OCI-LY3 (cell line): ENCODE results near the gene MORC2.

Source experiments
- EZH2phosphoT487 ChIP-seq: fragments of 200-600 bp; shearing (Covaris generic); IDR thresholded peaks from 2 replicates; pipeline ENCODE4 v1.6.1; 2018; ENCODE audit warnings: antibody characterized with exemption, mixed run types, low read depth
- TF ChIP-seq, protein P1 (sequence below): fragments of 200-600, 300-600 bp; sonication (generic); IDR thresholded peaks from 2 replicates; pipeline ENCODE4 v1.5.1; 2014; ENCODE audit warnings: antibody characterized with exemption, low read length, low read depth

DNA sequence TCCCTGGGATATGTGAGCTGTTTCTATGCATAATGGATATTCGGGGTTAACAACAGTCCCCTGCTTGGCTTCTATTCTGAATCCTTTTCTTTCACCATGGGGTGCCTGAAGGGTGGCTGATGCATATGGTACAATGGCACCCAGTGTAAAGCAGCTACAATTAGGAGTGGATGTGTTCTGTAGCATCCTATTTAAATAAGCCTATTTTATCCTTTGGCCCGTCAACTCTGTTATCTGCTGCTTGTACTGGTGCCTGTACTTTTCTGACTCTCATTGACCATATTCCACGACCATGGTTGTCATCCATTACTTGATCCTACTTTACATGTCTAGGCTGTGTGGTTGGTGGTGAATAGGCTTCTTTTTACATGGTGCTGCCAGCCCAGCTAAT lies 1.8 kb upstream of the MORC2 start:
- TF ChIP-seq, protein P1, sequence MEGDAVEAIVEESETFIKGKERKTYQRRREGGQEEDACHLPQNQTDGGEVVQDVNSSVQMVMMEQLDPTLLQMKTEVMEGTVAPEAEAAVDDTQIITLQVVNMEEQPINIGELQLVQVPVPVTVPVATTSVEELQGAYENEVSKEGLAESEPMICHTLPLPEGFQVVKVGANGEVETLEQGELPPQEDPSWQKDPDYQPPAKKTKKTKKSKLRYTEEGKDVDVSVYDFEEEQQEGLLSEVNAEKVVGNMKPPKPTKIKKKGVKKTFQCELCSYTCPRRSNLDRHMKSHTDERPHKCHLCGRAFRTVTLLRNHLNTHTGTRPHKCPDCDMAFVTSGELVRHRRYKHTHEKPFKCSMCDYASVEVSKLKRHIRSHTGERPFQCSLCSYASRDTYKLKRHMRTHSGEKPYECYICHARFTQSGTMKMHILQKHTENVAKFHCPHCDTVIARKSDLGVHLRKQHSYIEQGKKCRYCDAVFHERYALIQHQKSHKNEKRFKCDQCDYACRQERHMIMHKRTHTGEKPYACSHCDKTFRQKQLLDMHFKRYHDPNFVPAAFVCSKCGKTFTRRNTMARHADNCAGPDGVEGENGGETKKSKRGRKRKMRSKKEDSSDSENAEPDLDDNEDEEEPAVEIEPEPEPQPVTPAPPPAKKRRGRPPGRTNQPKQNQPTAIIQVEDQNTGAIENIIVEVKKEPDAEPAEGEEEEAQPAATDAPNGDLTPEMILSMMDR, result no peak
- no peak for TF ChIP-seq EZH2phosphoT487
